ENCODE results near the gene FLYWCH1. TPM values are rescaled to one million over a fixed set of nuclear protein-coding genes. Genes with fewer than 3 reads are reported as not detected.

Gene FLYWCH1
- total and polyA plus RNA-seq, 4 donors, result 3.9 to 12.2 (median 7.8) TPM

DNA sequence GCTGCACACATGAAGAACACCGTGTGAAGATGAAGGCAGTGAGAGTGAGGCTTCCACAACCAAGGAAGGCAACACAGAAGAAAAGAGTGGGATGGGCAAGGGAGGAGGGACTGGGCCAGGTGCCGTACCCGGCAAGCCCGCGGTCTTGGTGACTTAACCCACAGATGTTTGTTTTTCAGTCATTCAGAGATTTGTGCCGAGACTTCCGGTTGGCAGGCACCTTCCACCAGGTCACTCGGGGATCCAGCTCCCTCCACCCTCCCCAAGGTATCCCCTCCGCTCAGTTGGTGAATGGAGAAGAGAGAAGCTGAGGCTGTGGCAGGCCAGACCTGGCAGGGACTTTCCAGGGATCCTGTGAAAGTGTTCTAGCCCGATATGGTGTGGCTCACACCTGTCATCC, 47.5 kb downstream of the FLYWCH1 start:
- peaks cover 0 to 7% (median 3%) of the 10 kb centered on the region in 4 donors for H3K27me3 ChIP-seq (ENCODE audit: control insufficient read depth in 4 of 4, insufficient read depth in 4 of 4, low read length in 3 of 4)
- no peaks in the 10 kb centered on the region for H3K9me3 ChIP-seq (ENCODE audit: control insufficient read depth in 4 of 4, low read length in 3 of 4)
- no peaks in the 10 kb centered on the region for H3K36me3 ChIP-seq (ENCODE audit: control insufficient read depth in 4 of 4, insufficient read depth in 3 of 4, low read depth in 1 of 4, low read length in 3 of 4)
- H3K9ac ChIP-seq (ENCODE audit: low read depth in 1 of 2, low read length in 2 of 2), result no peak overlapping the region
- no peak overlapping the region for H3K4me3 ChIP-seq (ENCODE audit: low read depth in 1 of 3, low read length in 3 of 3)
- no peak for DNase-seq (ENCODE audit: low spot score)
- 55% methylated on average over 10 of the region's 10 CpGs for WGBS
- no peak overlapping the region for H3K27ac ChIP-seq (ENCODE audit: low read depth in 1 of 2, low read length in 2 of 2)
- H3K4me1 ChIP-seq (ENCODE audit: control insufficient read depth in 4 of 4, insufficient read depth in 4 of 4, low read length in 3 of 4), result peaks cover 3 to 10% (median 6%) of the 10 kb centered on the region in 4 donors
- TF ChIP-seq CTCF (IDR thresholded peaks at IDR 0.05; ENCODE audit: low read depth, low read length, missing input control), result no peak
- TF ChIP-seq FOXA1 (IDR thresholded peaks at IDR 0.05), result no peak
- no peak for TF ChIP-seq GABPA (IDR thresholded peaks at IDR 0.05 in 1 of 2, conservative IDR thresholded peaks at IDR 0.05 in 1 of 2)
- TF ChIP-seq NR2F2 (IDR thresholded peaks at IDR 0.05), result no peak
- TF ChIP-seq EGR1 (IDR thresholded peaks at IDR 0.05; ENCODE audit: low read depth in 2 of 2), result no peak
- TF ChIP-seq HNF4G (IDR thresholded peaks at IDR 0.05), result no peak
- TF ChIP-seq REST (IDR thresholded peaks at IDR 0.05), result no peak
- TF ChIP-seq JUND (IDR thresholded peaks at IDR 0.05), result no peak

DNA sequence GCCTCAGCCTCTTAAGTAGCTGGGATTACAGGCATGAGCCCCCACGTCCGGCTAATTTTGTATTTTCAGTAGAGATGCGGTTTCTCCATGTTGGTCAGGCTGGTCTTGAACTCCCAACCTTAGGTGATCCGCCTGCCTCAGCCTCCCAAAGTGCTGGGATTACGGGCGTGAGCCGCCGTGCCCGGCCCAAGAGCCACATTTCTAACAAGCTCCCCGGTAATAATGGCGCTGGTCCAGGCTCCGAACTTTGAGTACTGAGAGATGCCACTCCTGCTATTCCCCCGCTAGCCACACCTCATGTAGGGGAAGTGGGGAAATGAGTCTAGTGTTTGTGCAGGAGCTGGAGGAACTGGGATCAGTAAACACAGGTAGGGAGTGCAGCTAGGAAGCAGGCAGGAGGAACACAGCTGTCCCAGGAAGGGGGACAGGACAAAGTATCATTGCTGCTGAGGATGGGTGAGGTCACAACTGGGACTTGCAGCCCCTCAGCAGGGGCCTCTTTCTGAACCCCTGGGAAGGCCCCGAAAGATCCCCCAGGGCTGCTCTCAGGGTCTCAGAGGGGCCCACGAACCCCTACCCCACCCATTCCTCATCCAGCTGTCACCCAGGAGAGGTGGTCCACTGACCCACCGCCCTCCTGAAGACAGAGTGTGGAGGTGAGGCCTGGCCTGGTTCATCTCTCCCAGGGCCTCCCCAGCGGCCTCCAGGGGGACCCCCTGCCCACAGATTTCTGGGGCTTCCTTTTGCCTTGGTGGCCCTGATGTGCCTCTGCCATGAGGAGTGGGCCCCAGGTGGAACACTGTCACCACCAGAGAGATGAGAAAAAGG, 48.7 kb downstream of the FLYWCH1 start:
- peaks cover 0 to 7% (median 3%) of the 10 kb centered on the region in 4 donors for H3K27me3 ChIP-seq (ENCODE audit: control insufficient read depth in 4 of 4, insufficient read depth in 4 of 4, low read length in 3 of 4)
- TF ChIP-seq YY1 (IDR thresholded peaks at IDR 0.05) (no peak), FOXA1 (IDR thresholded peaks at IDR 0.05) (no peak), FOXA2 (IDR thresholded peaks at IDR 0.05) (no peak), SP1 (IDR thresholded peaks at IDR 0.05) (no peak)
- peaks cover 3 to 17% (median 13%) of the 10 kb centered on the region in 4 donors for H3K4me1 ChIP-seq (ENCODE audit: control insufficient read depth in 4 of 4, insufficient read depth in 4 of 4, low read length in 3 of 4)
- H3K27ac ChIP-seq (ENCODE audit: low read depth in 1 of 2, low read length in 2 of 2), result no peak overlapping the region
- 74% methylated on average over 17 of the region's 17 CpGs for WGBS
- H3K36me3 ChIP-seq (ENCODE audit: control insufficient read depth in 4 of 4, insufficient read depth in 3 of 4, low read depth in 1 of 4, low read length in 3 of 4), result no peaks in the 10 kb centered on the region
- no peak for DNase-seq (ENCODE audit: low spot score)
- H3K9me3 ChIP-seq (ENCODE audit: control insufficient read depth in 4 of 4, low read length in 3 of 4), result no peaks in the 10 kb centered on the region
- no peak overlapping the region for H3K4me3 ChIP-seq (ENCODE audit: low read depth in 1 of 3, low read length in 3 of 3)
- no peak overlapping the region for H3K9ac ChIP-seq (ENCODE audit: low read depth in 1 of 2, low read length in 2 of 2)

Data from liver (tissue), 9 donors.